ENCODE measurements around the gene ANKFN1. TPM values are rescaled to one million over a fixed set of nuclear protein-coding genes. Genes with fewer than 3 reads are reported as not detected.

The ANKFN1 gene
- total RNA-seq, 1 experiment from 2014 or later: not detected

DNA sequence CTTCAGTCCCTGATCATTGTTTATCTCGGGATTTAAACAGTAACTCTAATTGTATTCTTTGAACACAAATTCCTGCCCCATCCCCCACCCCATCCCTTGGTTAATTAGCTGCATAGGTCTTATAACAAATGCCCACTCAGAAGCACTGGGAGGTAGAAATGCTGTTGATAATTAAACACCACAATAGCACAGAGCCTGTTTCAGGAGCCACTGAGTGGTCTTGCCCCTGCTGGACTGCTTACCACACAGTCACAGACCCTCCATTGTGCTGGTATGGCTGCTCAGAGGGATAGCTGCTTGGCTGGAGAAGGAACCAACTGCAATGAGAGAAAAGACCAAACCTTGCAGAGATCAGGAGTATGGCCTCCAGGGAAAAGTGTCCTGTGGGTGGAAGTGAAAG is 214.1 kb downstream of the ANKFN1 start:
- no peak for DNase-seq
- H3K4me3 Mint-ChIP-seq: no peak overlapping the region

More for the DNA sequence above, 214.1 kb downstream of the ANKFN1 start:
- Histone ChIP-seq H3K23ac (ENCODE audit: insufficient read length, low read depth, low read length) (no peak overlapping the region), H4K8ac (replicated peaks; ENCODE audit: insufficient read length, low read depth, low read length) (no peak overlapping the region), H3K4me1 (ENCODE audit: insufficient read depth, low read length) (peaks cover 4% of the 10 kb centered on the region; the same call in 1 of the 2 replicates), H4K5ac (ENCODE audit: insufficient read length, low read depth, low read length) (no peak overlapping the region), H3K4me2 (ENCODE audit: insufficient read depth, insufficient read length, low read length) (no peak overlapping the region), H3T11ph (ENCODE audit: low read length) (no peak overlapping the region), H2AFZ (ENCODE audit: low read length) (peak overlapping the region; percentile 40), H4K91ac (ENCODE audit: insufficient read length, low read depth, low read length) (no peak overlapping the region), H2BK15ac (ENCODE audit: low read depth, low read length) (no peak overlapping the region), H2AK5ac (ENCODE audit: insufficient read length, low read length) (no peak overlapping the region), H2BK12ac (ENCODE audit: insufficient read length, low read depth, low read length) (no peak overlapping the region), H2BK20ac (ENCODE audit: low read depth, low read length, poor library complexity, severe bottlenecking) (no peak overlapping the region), H2BK5ac (ENCODE audit: insufficient read length, low read length) (no peak overlapping the region), H3K79me2 (ENCODE audit: insufficient read depth, low read length) (no peaks in the 10 kb centered on the region), H3K14ac (ENCODE audit: insufficient read depth, low read length) (no peak overlapping the region), H3K79me1 (ENCODE audit: insufficient read depth, low read depth, low read length, poor library complexity, severe bottlenecking) (no peaks in the 10 kb centered on the region), H3K56ac (ENCODE audit: insufficient read length, low read depth, low read length) (no peak overlapping the region), H4K20me1 (ENCODE audit: control insufficient read depth, insufficient read depth, insufficient read length) (no peaks in the 10 kb centered on the region), H3K9me3 (ENCODE audit: control insufficient read depth, low read depth, low read length) (no peaks in the 10 kb centered on the region), H3K9ac (ENCODE audit: extremely low read depth, insufficient read length, low read length) (no peak overlapping the region), H3K27me3 (ENCODE audit: insufficient read depth, low read length) (no peaks in the 10 kb centered on the region), H3K27ac (ENCODE audit: insufficient read length, low read depth, low read length) (no peak overlapping the region), H2BK120ac (ENCODE audit: low read depth, low read length, poor library complexity, severe bottlenecking) (no peak overlapping the region), H3K18ac (ENCODE audit: insufficient read length, low read depth, low read length) (no peak overlapping the region), H3K23me2 (ENCODE audit: insufficient read length, low read depth, low read length, poor library complexity, severe bottlenecking) (no peaks in the 10 kb centered on the region), H3K4ac (ENCODE audit: low read depth, low read length) (no peak overlapping the region)
- H3K27me3 Mint-ChIP-seq (ENCODE audit: low read depth): no peaks in the 10 kb centered on the region
- H3K4me1 Mint-ChIP-seq: peaks cover 4 to 9% of the 10 kb centered on the region in 2 experiments; a peak in 3 of 4 replicates
- H3K36me3 Mint-ChIP-seq (ENCODE audit: insufficient read depth in 1 of 3, low read depth in 3 of 3): no peaks in the 10 kb centered on the region
- H3K9me3 Mint-ChIP-seq: no peaks in the 10 kb centered on the region; a peak in 1 of 5 replicates
- H3K27ac Mint-ChIP-seq: 0 out of 7 replicates have a peak overlapping the region, but pooled peaks of 1 of the 3 experiments have one; percentile 7
- WGBS (ENCODE audit: extremely low coverage, insufficient read length, low lambda C conversion rate): no CpG with 5 or more reads among the region's 1 CpG
- TF ChIP-seq, protein P1, sequence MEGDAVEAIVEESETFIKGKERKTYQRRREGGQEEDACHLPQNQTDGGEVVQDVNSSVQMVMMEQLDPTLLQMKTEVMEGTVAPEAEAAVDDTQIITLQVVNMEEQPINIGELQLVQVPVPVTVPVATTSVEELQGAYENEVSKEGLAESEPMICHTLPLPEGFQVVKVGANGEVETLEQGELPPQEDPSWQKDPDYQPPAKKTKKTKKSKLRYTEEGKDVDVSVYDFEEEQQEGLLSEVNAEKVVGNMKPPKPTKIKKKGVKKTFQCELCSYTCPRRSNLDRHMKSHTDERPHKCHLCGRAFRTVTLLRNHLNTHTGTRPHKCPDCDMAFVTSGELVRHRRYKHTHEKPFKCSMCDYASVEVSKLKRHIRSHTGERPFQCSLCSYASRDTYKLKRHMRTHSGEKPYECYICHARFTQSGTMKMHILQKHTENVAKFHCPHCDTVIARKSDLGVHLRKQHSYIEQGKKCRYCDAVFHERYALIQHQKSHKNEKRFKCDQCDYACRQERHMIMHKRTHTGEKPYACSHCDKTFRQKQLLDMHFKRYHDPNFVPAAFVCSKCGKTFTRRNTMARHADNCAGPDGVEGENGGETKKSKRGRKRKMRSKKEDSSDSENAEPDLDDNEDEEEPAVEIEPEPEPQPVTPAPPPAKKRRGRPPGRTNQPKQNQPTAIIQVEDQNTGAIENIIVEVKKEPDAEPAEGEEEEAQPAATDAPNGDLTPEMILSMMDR (conservative IDR thresholded peaks at IDR 0.05): no peak
